ENCODE measurements around the gene VN1R4.
A peak's percentile ranks its signal among the peaks of the same experiment; 100 is the strongest.
"Not testable (repeated sequence)": the region's sequence is repeated elsewhere in the genome, so short reads cannot be mapped to it uniquely, and the experiment has no call there.

The VN1R4 gene, protein sequence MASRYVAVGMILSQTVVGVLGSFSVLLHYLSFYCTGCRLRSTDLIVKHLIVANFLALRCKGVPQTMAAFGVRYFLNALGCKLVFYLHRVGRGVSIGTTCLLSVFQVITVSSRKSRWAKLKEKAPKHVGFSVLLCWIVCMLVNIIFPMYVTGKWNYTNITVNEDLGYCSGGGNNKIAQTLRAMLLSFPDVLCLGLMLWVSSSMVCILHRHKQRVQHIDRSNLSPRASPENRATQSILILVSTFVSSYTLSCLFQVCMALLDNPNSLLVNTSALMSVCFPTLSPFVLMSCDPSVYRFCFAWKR

DNA sequence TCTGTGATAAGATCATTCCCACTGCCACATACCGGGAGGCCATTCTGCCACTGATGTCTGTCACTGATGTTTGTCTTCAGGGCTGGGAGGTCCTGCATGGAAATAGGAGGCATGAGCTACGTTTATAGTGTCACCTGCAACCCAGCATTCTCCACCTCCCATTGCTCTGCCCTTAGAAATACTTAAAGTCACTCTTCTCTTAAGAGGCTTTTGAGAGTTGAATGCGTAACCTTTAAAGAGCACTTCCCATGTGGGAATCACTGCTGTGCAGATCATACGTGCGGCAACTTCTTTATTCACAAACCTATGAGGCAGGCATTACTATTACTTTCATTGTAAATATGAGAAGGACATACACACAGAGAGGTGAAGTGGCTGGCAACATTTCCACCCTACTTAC lies at the start of gene VN1R4:
TSS of gene VN1R4 (minus strand) at position 101 of the 400 bp plus-strand sequence. CDS start at position 43, 58 bp downstream.
- not testable (repeated sequence) for DNase-seq

DNA sequence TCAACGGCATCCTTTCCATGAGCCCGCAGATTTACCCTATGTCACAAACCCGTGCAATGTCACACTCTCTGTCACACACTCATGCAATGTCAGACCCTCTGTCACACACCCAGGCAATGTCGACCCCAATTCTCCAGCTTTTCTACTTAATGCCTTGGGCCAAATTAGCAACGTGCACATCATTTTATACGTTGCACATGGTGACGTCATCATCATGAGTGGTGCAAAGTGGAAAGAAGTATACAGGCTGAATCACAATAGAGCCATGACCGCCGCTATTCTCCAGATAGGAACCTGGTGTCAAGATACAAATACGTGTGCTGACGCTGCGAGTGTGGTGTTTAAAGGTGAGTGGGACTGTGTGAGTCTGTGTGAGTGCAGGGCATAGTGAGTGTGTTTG lies 44.4 kb upstream of the VN1R4 start:
- DNase-seq, result no peak

DNA sequence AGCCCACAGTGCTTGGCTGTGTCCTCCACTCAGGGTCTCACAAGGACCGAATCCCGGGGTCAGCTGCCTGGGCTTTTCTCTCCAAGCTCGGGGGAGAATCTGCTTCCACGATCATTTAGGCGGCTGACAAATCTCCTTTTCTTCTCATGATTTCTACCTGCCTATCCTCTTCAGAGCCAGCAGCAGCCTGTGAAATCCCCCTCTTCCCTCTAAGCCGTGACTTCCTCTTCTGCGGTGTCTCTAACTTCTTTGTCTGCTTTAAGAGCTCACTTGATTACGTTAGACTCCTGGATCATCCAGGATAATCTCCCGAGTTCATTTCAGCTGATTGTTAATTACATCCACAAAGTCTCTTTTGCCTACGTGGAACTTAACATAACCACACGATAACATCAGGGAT lies 43.5 kb upstream of the VN1R4 start:
- DNase-seq, result no peak

DNA sequence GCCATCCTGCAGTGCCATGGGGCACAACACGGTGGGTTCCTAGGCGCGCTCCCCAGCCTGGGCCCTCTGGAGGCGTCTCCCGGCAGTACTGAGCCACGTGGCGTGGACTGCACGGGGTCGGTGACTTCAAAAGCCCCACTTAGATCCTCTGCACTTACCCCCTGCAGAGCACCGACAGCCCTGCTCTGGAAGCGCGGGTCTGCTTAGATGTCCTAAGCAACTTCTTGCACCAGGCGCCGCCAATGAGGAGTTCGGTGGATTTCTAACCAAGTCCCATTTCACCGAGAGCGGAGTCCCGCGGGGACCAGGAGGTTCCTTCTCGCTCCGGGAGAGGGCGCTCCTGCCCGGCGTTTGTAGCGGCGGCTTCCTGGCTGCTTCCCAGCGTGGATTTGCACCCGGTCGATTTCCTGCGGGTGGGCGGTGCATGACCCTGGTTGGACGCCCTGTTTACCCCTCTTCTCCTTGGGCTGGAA lies 40.9 kb upstream of the VN1R4 start:
- DNase-seq, result peak; percentile 30

DNA sequence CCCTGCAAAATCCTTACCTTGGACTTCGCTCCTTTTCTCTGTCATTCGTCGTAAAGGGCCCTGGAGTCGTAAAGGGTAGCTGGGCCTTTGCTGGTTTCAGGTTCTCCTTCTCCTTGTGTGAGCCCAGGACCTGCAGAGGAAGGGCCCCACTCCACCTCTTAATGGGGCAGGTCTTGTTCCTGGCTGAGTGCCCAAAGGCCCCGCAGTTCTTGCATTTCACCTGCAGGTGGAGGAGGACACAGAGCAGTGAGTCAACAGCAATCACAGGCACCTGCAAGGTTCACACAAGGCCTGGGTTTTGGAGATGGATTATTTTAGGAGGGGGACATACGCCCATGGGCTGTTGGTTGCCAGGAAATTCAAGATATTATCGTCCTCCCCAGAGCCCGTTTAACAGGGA lies 33.8 kb upstream of the VN1R4 start:
- DNase-seq, result not testable (repeated sequence)

DNA sequence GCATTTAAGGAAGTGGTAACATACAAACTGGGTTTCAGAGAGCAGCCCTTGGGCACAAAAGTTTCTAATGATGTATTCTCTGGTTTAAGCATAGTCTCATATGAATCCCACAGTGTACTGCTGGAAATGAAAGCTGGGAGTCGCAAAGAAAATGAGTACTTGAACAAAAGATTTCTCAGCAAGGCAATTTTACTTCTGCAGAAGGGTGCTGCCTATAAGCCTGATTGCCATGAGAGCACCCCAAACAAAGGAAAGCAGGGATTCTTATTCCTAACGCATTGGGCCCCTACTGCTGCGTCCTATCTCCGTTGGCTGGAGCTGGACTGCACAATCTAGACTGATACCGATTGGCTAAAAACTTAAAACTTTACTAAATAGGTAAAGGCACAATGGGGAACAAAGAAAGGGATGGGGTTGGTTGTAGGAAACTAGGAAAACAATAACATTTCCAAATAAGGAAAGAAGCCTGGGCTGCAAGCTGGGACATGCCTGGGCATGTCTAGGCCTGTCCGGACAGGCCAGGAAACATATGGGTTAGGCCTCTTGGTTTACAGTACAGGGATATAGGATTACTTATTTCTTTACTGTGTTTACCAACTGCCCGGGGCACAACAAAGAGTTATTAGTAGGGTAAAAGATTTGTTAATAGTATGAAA lies 27.4 kb upstream of the VN1R4 start:
- DNase-seq, result no peak

DNA sequence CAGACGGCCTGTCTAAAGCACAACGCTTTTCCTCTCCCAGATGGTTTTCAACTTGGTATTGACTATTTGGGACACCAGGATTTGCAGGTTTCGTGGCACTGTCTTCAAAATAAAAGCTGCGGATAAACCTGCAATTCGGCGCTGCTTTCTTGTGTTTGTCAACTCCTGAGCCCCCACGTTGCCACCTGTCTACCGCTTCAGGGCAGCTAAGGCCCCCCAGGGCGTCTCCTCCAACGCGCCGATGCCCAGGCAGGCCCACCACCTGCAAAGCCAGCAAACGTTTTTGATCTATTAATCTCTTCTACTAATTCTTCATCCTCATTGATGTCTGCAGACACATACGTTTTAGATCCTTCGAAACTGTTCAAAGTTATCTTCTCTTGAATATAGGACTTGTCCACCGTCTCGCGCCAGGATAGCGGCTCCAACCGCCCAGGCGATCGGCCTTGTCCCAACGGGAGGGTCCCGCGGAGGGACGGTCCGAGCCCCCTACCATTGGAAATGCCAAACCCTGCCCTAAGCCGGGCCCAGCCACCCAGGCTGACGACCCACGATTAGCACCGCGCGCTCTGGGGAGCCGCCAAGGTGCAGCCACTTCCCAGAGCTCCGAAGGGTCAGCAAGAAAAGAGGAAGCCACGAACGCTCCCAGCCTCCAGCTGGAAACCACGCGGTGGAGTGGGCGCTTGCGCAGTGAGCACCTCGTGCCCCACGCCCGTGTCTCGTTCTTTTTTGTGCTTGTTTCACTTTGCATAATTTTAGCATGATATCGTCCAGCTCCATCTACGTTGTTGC lies 23.4 kb upstream of the VN1R4 start:
- no peak for DNase-seq

DNA sequence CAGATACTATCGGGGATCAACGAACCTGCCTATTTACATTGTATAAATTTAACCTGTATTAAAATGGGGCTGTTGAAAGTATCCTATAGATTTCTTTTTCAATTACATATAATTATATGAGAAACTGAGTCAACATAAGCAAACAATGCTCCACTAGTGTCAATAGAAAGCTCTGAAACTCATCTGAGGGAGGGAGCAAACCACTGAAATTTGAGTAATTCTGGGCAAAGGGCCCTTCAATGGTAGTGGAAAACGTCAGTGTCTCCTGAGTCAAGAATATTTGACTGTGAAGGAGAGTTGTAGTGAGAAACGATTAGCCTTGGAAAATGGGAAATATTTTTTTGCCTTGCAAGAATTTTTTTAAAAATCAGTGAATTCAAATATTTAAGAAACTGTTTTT lies 17.6 kb upstream of the VN1R4 start:
- no peak for DNase-seq

DNA sequence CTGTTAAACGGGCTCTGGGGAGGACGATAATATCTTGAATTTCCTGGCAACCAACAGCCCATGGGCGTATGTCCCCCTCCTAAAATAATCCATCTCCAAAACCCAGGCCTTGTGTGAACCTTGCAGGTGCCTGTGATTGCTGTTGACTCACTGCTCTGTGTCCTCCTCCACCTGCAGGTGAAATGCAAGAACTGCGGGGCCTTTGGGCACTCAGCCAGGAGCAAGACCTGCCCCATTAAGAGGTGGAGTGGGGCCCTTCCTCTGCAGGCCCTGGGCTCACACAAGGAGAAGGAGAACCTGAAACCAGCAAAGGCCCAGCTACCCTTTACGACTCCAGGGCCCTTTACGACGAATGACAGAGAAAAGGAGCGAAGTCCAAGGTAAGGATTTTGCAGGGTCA lies 14.4 kb upstream of the VN1R4 start:
- DNase-seq, result not testable (repeated sequence)

DNA sequence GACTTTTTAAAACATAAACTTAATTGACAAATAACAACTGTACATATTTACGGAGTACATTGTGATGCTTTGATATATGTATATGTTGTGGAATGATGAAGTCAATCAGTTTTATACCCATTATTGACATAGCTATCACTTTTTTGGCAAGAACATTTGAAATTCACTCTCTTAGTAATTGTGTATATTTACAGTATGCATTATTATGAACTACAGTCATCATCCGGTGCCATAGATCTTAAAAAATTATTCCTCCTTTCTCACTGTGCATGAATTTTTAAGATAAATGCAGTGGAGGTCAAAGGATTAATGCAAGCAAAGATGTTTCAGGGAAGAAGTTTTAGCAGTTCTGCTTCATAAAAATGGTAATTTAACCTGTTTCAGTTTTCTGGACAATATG lies 8.0 kb upstream of the VN1R4 start:
- no peak for DNase-seq

DNA sequence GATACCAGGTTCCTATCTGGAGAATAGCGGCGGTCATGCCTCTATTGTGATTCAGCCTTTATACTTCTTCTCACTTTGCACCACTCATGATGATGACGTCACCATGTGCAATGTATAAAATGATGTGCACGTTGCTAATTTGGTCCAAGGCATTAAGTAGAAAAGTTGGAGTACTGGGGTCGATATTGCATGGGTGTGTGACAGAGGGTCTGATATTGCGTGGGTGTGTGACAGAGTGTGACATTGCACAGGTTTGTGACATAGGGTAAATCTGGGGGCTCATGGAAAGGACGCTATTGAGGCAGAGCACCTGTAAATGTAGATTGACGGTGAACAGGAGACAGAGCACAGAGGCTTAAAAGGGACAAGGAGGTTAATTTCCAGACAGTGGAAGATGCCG lies 4.5 kb upstream of the VN1R4 start:
- no peak for DNase-seq

DNA sequence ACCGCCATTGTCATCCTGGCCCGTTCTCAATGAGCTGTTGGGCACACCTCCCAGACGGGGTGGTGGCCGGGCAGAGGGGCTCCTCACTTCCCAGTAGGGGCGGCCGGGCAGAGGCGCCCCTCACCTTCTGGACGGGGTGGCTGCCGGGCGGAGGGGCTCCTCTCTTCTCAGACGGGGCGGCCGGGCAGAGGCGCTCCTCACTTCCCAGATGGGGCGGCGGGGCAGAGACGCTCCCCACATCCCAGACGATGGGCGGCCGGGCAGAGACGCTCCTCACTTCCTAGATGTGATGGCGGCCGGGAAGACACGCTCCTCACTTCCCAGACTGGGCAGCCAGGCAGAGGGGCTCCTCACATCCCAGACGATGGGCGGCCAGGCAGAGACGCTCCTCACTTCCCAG lies 2.3 kb upstream of the VN1R4 start:
- DNase-seq, result not testable (repeated sequence)

DNA sequence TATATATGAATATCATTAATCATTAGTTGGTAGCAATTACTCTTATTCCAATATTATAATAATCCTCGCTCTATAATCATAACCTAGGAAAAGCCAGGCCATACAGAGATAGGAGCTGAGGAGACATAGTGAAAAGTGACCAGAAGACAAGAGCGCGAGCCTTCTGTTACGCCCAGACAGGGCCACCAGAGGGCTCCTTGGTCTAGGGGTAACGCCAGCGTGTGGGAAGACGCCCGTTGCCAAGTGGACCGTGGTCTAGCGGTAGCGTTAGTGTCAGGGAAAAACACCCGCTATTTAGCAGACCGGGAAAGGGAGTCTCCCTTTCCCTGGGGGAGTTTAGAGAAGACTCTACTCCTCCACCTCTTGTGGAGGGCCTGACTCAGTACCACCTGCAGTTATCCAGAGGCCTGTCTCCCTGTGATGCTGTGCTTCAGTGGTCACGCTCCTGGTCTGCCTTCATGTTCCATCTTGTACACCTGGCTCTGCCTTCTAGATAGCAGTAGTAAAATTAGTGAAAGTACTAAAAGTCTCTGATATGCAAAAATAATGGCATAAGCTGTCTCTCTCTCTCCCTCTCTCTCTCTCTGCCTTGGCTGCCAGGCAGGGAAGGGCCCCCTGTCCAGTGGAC lies 9.7 kb downstream of the VN1R4 start, which contains the start of gene VN1R2:
TSS of gene VN1R2 (plus strand) at position 578 of the 628 bp plus-strand sequence. CDS start 84 bp downstream, outside the sequence.
- DNase-seq, result not testable (repeated sequence)

DNA sequence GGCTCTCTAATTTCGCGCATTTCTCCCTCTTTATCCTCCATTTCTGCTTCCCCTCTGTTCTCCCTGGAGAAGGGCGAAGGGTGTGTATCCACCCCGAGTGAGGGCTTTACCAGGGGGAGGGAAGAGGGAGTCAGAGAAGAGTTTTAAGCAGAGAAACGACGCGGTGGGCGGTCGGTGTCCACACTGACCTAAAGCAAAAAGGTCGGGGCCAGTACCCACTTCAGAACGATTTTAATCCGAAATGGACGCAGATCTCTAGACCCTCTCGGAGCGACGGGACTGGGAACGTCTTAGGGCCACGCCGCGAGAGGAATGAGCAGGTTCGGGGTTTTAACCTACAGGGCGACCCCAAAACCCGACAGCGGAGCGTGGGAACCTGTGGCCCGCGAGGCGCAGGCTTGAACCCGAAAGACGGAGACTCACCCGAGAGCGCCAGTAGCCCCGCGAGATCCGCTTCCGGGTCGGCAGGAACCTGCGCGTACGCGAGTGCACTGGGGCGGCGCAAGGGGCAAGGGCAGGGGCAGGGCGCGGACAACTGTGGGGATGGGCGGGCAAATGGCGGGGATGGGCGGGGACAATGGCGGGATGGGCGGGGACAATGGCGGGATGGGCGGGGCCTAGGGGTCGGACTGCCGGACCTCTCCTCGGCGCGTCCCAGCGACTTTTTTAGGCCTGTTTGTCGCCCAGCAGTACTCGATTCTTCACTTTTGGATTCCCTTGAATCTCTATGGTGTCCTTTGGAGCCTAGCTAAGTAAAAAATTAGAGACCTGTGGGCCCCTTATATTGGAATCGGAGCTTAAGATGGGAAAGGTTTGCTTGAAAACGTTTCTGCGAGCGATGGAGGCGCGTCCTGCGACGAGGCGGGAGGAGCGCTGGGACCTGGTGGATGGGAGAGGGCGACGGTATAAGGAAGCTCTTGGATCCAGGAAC lies 12.8 kb downstream of the VN1R4 start, which contains the start of gene ZNF677:
TSS of gene ZNF677 (minus strand) at position 463 of the 931 bp plus-strand sequence. CDS start 3,323 bp downstream, outside the sequence.
- DNase-seq, result peak; percentile 94

DNA sequence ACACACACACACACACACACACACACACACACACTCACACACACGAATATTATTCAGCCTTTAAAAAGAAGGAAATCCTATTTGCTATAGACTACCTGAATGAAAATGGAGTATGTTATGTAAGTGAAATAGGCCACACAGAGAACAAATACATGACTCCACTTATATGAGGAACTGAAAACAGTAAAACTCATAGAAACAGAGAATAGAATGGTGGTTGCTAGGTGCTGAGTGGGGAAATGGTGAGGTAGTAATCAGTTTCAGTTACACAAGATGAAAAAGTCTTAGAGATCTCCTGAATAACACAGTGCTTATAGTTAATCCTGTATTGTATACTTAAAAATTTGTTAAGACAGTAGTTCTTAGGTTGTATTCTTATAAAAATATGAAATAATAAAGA lies 21.0 kb downstream of the VN1R4 start:
- DNase-seq, result no peak

DNA sequence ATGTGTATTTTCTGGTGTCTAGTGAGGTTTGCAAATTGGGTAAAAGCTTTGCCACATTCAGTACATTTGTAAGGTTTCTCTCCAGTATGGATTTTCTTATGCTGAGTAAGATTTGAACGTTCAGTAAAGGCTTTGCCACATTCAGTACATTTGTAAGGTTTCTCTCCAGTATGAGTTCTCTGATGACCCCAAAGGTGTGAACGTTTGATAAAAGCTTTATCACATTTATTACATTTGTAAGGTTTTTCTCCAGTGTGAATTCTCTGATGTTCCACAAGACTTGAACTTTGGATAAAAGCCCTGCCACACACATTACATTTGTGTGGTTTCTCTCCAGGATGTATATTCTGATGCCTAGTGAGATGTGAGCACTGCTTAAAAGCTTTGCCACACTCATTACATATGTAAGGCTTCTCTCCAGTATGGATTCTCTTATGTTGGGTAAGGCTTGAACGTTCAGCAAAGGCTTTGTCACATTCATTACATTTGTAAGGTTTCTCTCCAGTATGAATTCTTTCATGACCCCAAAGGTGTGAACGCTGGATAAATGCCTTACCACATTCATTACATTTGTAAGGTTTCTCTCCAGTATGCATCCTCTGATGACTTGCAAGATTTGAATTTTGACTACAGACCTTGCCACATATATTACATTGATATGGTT lies 30.3 kb downstream of the VN1R4 start:
- no peak for DNase-seq

DNA sequence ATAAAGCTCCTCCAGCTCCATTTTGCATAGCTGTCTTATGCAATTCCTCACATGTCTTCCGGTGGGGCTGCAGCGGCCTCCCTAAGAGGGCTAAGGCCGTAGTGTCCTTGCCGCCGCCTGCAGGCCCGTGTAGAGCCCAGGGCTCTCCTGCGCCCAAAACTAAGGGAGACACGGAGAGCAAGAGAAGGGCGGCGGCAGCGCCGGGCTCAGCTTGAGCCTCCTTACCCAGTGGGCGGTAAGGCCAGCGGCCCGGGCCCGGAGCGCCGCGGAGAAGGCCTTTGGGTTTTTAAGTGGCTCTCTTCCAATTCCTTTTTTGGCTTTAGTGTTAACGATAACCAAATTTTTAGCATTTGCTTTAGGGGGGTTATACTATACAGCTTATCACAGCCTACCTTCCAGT lies 42.9 kb downstream of the VN1R4 start:
- no peak for DNase-seq

DNA sequence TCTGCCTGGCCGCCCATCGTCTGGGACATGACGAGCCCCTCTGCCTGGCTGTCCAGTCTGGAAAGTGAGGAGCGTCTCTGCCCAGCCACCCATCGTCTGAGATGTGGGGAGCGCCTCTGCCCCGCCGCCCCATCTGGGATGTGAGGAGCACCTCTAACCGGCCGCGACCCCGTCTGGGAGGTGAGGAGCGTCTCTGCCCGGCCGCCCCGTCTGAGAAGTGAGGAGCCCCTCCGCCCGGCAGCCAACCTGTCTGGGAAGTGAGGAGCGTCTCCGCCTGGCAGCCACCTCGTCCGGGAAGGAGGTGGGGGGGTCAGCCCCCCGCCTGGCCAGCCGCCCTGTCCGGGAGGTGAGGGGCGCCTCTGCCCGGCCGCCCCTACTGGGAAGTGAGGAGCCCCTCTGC lies 44.8 kb downstream of the VN1R4 start:
- DNase-seq, result not testable (repeated sequence)

Data from midbrain (tissue), 1 donor.